Measurements from ENCODE around the gene TMEM107.

DNA sequence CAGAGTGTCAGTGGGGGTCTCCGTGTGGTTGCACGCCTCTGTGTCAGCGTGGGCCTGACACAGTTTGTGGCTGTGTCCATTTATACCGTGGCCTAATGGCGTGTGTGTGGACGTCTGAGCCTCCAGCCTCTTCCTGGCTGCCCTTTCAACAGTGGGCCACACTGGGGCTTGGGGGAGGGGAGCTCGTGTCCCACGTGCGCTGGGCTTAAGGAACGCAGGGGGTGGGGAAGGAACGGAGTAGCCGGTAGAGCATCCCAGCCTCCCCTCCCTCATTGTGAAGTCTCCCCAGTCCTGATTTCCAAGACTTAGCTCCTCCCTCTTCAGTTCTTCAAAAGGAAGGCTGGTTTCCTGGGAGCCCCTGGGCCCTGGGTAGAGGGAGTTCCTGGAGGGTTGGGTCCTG is 42.8 kb downstream of the TMEM107 start:
- TF ChIP-seq POLR2AphosphoS5 (IDR thresholded peaks at IDR 0.05; ENCODE audit: low read depth, low read length): no peak
- TF ChIP-seq SIN3A (IDR thresholded peaks at IDR 0.05; ENCODE audit: borderline replicate concordance, insufficient read depth, low read length): no peak
- no peak for TF ChIP-seq TAF1 (IDR thresholded peaks at IDR 0.05; ENCODE audit: borderline replicate concordance, insufficient read depth, low read length)
- TF ChIP-seq REST (IDR thresholded peaks at IDR 0.05; ENCODE audit: insufficient read depth in 1 of 2, low read depth in 2 of 2, low read length in 2 of 2): no peak
- TF ChIP-seq FOXP2 (optimal IDR thresholded peaks at IDR 0.05; ENCODE audit: borderline replicate concordance, extremely low read depth, extremely low read length, insufficient read depth): no peak
